NT2/D1 (cell line): ENCODE data around the gene ARPC5L.

Source experiments
- SUZ12 ChIP-seq: IDR thresholded peaks from 2 replicates; pipeline ENCODE4 v1.6.1; 2011; ENCODE audit not compliant: insufficient read length, insufficient read depth; ENCODE audit errors: extremely low read depth
- YY1 ChIP-seq: IDR thresholded peaks from 2 replicates; pipeline ENCODE4 v1.6.1; 2011; ENCODE audit not compliant: insufficient read length, insufficient read depth
- ZNF274 ChIP-seq: IDR thresholded peaks from 2 replicates; pipeline ENCODE4 v1.6.1; 2011; ENCODE audit warnings: mild to moderate bottlenecking, low read depth, low read length

- TF ChIP-seq ZNF274 (no peak), YY1 (no peak), SUZ12 (no peak)
Measured at GRCh38 chr9:124890179-124890578, 28.2 kb downstream of the ARPC5L start.
